HG03060 (cell line): ENCODE data around the gene M1AP.
A peak's percentile ranks its signal among the peaks of the same experiment; 100 is the strongest.
"Not testable (repeated sequence)": the region's sequence is repeated elsewhere in the genome, so short reads cannot be mapped to it uniquely, and the experiment has no call there.

Source experiments
- ATAC-seq: cut with Tn5 transposase; IDR thresholded peaks from one replicate; pipeline ENCODE4 v1.9.1; 2021; ENCODE audit warnings: low read depth, moderate number of reproducible peaks; ENCODE audit not compliant: unreplicated experiment

The M1AP gene

DNA sequence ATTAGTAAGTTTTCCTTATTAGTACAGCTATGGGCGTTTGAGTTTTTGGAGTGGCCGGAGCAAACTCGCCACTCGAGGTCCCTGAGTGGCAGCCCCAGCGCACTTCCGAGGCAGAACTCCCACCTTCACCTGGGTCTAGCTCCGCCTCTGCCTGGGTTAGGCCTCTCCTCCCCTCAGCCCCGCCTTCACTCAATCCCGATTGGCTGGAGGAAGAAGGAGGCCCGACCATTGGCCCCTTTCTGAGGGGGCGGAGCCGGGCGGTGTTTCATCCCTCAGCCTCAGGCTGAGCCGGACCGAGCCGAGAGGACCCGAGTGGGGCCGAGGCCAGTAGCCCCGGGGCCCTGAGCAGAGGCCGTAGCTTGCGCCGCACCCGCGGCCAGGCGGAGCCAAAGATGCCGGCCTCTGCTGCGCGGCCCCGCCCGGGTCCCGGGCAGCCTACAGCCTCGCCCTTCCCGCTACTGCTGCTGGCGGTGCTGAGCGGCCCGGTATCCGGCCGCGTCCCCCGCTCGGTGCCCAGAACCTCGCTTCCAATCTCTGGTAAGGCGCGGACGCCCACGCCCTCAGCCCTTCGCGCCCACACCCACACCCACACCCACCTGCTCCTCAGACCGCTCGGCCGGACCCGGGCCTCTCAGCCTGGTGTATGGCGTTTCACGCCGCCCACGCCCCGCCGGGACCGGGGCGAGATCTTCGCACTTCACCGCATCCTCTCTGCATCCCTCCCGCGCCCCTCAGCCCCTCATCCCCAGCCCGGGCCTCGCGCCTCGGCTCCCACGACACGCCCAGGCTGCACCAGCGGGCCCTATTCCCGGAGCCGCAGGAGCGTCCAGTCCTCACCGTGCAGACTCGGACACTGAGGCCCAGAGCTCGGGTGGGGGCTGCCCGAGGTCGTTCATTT lies 6.1 kb upstream of the M1AP start, which contains the start of gene SEMA4F:
Gene SEMA4F (plus strand): TSS at position 263 of the 898 bp plus-strand sequence. CDS start 130 bp downstream, at position 393.
- peak; percentile 97 for ATAC-seq

DNA sequence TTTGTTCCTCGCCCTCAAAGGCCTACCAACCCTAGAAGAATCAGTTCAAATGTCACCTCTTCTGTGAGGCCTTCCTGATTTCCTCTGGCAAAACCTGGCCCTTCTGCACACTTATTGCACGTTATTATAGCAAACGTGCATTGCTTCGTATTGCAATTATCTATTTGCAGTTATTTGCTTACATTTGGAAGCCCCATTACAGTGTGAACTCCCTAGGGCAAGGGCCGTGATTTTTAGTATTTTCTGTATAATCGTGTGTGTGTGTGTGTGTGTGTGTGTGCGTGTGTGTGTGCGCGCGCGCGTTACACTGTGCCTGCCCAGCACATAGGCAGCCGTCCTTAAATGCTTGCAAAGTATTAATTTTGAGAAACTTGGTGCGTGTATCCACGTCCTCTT lies 5.5 kb upstream of the M1AP start:
- no peak for ATAC-seq

DNA sequence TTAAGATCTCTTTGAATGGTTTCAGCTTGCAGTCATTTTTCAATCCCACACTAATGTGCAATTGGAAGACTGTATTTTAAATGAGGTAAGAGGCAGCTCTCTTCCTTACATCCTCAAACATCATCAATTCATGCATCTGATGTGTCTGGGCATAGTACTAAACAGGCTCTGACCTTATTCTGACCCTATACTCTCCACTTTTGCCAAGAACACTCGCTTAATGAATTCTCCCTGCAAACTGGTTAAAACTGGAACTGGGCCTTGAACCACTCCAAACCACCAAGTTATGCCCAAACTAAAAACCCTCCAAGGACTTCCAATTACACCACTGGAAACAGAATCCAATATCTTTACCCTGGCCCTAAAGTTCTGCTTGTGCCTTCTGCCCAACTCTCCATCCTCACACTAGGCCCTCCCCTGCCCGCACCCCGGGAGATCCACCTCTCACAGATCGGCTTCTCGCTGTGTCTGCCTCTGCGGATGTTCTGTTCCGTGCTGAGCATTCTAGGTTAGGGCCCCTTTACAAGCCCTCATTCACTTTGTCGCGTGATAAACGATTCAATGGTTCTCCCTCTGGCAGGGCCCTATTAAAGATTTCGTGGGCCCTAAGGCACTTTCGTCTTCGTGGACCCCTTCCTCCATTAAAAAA lies 1.2 kb downstream of the M1AP start:
- no peak for ATAC-seq

DNA sequence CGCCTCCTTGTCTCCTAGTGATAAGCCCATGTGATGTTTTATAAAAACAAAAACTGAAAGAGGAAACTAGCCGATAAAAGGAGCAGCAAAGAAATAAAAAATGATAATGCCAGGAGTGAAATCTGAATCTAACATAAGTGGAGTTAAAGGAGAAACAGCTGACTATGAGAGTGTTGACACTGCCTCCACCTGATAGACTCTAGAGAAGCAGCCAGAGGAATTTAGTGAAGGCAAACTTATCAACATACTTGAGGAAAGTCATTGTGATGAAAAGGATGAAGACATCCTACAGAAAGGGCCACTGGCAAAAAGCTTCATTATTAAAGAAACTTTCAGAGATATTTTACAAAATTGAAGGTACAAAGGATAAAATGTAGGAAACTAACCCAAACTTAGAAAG lies 1.9 kb downstream of the M1AP start:
- no peak for ATAC-seq

DNA sequence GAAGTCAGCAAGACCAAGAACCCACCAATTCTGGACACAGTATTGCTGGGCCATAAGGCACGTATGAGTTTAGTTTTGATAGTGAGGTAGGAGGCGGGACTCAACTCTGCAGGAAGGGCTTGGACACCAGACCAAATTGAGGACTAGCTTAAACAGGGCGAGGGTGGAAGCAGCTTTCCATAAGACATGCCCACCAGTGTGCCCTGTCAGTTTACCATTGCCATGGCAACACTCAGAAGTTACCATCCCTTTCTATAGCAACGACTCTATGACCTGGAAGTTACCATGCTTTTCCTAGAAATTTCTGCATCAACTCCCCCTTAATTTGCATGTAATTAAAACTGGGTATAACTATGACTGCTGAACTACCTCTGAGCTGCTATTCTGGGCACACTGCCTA lies 2.8 kb downstream of the M1AP start:
- no peak for ATAC-seq

DNA sequence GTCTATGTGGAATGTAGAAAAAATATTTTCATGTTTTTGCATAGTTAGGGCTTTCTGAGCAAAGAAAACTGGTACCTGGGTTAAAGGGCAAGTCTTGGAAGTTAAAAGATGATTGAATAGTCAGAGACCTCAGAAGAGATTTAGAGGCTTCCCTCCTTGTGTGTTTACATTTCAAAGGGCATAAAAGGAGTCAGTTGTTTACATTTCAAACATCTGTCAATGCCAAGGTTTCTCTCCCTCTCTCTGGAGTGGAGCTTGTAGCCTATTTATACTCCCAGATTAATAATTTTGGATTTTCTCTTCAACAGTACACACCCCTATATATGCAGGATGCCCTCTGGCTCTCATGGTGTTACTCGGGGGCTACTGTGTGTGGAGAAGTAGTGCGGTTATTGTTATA lies 8.6 kb downstream of the M1AP start:
- ATAC-seq: no peak

DNA sequence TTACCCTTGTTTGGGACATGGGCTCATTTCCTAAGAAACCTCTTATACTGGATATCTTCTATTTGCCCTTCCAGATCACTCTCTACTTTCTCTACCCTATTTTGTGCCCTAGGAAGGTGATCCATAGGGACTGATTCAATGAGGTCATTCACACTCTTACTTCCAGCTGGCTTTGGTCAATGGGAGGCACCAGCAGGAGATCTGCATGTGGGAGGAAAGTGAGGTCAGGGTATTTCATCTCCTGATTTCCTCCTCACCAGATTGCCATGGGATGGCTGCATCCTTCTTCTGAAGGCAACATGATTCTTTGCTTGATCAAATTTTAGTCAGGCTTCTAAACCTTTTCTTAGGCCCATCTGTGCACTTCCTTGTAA lies 15.2 kb downstream of the M1AP start:
- ATAC-seq: no peak

DNA sequence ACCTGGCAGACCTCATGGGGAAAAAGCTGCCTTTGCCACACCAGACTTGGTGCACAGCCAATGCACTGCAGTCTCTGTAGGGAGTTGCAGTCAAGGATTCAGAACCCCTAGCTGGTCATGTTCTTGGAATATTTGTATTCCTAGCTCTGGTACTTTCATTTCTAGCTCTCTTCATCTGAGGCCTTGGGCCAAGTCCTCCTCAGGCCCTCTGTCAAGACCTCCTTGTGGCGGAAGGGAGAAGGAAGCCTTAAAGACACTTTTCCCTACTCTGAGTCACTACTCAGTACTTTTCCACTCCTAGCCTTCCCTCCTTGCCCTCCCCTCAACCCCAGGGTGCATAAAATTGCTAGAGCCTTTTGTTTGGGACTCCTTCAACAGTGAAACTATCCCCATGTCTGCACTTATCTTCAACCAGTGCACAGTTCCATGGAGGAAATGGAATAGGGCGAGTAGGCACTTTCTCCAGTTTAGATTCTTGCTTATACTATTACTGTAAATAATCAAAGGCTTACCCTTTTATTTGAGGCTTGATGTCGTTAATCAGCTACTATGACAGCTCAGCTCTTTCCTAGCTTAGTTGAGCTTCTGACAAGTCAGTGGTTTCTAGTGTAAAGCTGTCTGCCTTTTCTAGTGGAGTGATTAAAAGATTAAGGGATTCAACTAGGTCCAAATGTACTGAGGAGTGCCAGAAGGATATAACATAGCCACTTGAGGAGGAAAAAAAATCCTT lies 15.8 kb downstream of the M1AP start:
- no peak for ATAC-seq

DNA sequence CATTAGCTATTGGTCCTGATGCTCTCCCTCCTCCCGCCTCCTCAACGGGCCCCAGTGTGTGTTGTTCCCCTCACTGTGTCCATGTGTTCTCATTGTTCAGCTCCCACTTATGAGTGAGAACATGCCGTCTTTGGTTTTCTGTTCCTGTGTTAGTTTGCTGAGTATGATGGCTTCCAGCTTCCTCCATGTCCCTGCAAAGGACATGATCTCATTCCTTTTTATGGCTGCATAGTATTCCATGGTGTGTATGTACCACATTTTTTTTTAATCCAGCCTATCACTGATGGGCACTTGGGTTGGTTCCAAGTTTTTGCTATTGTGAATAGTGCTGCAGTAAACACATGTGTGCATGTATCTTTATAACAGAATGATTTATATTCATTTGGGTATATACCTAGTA lies 17.7 kb downstream of the M1AP start:
- not testable (repeated sequence) for ATAC-seq

DNA sequence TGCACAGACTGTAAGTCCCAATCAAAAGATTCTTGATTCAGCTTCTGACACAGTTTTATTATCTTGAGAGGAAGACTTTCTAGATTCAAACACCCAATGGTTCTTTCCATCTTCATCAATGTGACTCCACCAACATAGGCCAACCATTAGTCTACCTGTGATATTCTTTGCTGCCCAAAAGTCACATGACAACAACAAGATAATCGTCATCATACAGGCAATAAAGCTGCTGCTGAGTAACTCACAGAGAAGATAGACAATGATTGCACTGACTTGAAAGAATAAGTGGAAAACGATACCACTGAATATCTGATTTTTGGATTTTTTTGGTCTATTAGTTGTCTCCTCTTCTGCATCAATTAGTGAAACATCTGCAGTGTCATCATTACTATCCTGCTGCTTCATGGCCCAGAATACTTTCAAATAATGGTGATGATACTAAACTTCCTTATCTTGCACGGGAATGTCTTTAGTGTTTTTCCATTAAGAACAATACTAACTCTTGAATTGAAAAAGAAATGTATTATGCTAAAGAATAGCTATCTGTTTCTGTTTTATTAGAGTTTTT lies 19.5 kb downstream of the M1AP start:
- ATAC-seq: no peak

DNA sequence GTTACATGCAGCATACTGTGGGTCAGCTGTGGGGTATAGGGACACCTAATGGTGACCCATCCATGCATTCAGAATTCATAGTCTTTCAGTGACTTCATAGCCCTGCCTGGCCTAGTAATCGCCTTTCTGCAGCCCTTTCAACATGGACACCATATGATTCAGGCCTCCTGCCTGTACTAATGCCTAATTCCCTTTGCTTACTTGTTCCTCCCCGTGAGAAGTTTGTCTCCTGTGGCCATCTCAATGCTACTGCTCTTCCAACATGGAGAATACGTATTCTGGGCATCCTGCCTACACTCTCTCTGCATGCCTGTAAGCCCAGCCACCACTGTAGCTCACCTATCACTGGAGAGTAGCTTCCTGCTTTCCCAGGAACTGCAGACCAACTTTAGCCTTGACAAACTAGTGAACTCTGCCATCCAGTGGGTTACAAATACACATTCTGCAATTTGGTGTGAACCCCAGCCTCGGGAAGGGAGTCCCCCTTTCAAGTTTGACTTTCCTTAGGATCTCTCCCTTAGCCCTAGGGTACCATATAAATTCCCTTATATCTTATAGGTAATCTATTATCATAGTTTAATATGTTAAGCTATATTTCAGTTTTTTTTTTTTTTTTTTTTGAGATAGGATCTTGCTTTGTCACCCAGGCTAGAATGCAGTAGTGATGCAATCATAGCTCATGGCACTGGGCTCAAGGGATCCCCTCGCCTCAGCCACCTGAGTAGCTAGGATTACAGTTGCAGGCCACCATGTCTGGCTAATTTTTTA lies 22.3 kb downstream of the M1AP start:
- no peak for ATAC-seq

DNA sequence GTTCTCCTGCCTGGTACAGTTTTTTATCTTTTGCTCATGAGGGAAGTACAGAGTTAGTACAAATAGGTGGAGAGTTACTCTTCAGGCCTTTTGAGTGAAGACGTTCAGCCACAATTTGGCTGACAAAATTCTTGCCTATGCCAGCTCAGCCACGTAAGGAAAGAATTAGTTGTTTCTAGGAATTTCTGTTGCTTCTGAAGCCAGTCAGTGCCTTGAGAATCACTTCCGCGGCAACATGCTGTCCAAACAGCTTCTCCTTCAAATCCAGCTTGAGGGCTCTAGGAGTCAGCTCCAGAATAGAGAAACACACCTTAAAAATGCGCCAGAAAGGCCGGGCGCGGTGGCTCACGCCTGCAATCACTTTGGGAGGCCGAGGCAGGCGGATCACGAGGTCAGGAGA lies 27.5 kb downstream of the M1AP start:
- no peak for ATAC-seq

DNA sequence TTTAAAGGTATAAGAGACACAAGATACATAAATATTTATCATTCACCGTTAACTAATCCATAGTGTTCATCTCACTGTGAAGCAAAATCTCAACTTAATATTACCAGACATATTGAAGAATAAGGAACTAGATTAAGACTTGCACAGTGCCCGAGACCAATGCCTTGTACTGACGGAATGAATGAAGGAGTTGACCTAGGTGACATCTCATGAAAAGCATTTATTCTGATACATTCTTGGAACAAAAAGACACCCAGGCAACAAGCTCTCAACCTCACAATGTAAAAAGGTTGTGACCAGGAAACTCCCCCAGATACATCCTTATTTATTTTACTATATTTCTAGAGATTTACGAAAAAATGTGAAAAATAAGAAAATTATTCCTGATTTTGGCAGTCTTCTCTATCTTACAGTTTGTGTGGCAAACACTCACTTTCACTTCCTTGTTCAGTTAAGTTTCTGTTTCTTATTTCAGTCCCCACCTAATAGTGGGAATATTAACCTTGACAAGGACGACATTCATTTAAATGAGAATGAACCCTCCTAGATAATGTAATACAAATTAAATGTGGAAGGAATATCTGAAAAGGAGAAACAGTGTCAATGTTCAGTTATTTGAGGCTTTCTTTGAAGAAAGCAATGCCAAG lies 28.4 kb downstream of the M1AP start:
- ATAC-seq: no peak

DNA sequence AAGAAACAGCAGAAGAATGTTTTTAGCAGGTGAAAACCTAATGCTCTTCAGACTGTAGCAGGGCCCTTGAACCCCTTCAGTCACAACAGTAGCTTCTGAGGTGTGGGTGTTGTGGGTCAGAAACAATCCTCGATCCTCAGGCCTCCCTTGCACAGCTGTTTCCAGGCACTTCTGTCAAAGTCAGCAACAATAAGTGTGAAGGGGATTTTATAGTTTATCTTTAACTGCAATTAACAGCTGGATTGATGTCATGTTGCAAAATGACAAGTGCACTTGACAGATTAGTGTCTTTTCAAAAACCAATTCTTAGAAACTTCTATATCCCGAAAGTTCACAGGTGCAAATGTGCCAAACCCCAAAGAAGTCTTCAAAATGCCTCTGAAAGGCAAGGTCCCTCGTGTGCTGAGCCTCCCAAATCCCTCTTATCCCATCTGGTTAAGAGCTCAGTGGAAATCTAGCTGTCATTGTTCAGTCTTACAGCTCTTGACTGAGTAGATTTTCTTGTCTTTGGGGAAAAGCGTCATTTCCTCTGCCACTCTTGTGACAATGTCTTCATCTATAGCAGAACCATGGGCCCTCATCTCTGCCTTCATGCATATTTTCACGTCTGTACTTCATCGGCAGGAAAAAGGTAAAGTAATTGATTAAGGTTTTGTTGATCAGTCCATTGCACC lies 29.6 kb downstream of the M1AP start:
- no peak for ATAC-seq

DNA sequence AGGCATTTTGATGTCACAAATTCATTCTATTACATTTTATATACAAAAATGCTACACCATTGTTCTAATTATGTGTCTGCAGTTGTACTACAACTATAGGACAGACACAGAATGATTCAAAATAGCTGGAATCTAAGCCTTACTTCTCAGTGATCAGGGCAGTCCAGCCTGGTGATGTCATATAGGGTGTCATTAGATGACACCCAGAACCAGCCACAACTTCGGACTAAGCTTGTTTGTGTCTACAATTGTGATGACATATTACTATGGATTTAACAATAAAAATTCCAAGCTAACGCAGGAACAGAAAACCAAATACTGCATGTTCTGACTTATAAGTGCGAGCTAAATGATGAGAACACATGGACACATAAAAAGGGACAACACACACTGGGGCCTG lies 31.0 kb downstream of the M1AP start:
- ATAC-seq: no peak

DNA sequence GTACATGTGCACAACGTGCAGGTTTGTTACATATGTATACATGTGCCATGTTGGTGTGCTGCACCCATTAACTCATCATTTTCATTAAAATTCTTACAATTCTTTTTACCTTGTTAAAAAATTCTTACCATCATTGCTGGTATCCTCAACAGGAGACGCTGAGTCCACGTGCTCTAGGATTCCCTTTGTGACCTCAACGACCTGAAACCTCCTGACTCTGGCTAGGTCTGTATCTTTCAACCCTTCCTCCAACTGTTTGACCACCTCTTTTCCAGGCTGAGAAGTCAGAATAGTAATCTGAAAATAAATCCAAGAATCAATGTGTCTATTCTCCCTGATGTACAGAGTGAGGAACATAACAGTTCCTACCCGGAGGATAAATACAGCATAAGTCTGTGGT lies 41.2 kb downstream of the M1AP start:
- no peak for ATAC-seq

DNA sequence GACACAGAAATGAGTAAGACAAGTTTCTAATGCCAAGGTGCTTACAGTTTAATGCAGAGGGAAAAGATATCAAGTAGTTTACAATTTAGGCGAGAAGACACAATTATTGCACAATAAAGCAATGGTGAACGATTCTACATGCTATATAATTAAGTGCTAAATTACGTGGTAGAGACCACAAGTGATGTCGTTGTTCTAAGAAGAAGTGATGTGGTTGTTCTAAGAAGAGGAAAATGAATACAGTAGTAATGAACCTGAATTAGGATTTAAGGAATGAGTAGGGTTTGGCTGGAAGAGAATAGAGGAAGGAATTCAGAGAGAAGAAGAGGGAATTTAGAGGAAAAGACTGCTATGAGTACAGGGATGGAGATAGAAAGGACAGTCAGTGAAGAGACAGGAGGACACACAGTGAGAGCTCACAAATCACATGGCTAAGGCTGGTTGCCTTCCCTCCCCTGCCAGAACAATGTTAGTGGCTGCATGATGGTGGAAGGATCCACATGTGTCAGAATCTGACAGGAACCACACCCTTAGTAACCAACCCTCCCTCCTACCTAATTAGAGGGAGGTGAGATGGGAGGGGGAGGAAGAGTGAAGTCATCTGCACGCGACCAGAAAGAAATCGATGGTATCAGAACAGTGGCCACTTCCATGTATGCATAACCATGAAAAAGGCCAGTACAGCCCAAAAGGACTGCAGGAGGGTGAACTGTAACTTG lies 44.7 kb downstream of the M1AP start:
- ATAC-seq: no peak

DNA sequence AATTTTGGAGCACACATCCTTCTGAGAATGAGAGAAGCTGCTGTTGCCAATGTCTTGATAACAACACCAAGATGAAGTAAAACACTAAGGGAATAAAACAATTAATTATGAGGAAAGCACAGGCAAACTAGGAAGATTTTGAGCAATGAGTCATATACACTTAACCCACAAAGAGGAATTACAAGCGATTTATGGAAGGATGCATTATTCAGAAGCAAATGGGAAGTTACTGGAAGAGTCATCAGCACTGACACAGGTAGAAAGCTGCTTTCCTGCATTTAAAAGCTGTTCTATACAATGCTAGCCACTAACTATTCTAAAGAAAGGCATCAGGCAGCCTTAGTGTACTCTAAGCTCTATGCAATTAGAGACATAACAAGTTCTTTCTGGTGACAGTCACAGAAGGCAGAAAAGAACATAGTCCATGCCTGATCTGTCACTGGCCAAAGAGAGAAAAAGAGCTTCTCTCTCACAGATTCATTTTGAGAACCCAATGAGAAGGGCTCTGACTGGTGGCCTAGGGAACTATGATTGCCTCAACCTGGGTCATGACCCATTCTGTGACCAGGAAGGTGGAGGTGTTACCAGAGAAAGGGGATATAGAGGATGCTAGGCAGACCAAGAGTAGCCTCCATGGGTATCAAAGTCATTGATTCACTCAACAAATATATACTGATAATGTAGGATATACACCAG lies 45.4 kb downstream of the M1AP start:
- ATAC-seq: no peak
